ENCODE measurements around the gene NUP35. TPM values are rescaled to one million over a fixed set of nuclear protein-coding genes. Genes with fewer than 3 reads are reported as not detected.
"Not testable (repeated sequence)": the region's sequence is repeated elsewhere in the genome, so short reads cannot be mapped to it uniquely, and the experiment has no call there.

Gene NUP35
- total RNA-seq, 4 donors from 2014 or later = 5.2 to 13.7 (median 11.2) TPM

DNA sequence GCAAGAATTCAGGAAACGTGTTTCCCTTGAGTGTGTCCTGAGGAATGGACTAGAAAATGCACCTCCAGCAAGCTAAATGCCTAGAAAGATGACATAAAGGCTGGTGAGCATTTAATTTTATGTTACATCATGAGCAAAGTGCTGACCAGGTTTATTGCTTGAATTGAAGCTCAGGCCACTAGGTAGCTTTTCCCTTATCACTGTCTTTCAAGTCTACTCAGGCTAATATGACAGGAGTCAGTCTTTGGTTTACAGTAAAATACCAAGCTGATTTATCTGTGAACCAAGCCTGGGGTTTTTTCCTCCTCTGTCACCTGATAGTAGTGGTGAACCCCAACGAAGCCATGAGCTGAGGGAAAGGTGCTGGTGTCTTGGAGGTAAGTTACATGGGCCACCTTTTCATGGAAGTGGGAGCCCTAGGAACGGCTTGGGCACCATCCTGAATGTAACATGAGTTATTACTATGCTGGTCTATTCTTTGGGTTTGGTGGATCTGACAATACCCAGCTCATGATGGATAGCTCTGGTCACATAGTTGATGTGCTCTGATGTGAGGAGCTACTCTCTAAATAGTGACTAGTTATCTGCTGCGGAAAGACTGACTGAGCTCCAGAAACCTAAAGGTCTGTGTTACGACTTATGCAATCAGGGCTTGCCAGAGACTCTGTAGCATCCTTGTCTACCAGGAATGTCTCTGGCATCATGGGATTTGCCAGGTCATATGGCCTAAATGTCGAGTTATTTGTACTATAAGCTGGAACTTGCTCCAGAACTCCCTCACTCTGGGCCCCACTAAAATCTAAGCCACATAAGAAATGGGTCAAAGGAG is 39.8 kb downstream of the NUP35 start:
- no peaks in the 10 kb centered on the region for H3K4me1 ChIP-seq
- no peak for DNase-seq
- TF ChIP-seq POLR2A (IDR thresholded peaks at IDR 0.05) = no peak
- TF ChIP-seq, protein P1, sequence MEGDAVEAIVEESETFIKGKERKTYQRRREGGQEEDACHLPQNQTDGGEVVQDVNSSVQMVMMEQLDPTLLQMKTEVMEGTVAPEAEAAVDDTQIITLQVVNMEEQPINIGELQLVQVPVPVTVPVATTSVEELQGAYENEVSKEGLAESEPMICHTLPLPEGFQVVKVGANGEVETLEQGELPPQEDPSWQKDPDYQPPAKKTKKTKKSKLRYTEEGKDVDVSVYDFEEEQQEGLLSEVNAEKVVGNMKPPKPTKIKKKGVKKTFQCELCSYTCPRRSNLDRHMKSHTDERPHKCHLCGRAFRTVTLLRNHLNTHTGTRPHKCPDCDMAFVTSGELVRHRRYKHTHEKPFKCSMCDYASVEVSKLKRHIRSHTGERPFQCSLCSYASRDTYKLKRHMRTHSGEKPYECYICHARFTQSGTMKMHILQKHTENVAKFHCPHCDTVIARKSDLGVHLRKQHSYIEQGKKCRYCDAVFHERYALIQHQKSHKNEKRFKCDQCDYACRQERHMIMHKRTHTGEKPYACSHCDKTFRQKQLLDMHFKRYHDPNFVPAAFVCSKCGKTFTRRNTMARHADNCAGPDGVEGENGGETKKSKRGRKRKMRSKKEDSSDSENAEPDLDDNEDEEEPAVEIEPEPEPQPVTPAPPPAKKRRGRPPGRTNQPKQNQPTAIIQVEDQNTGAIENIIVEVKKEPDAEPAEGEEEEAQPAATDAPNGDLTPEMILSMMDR (IDR thresholded peaks at IDR 0.05) = no peak
- peaks cover 0 to 42% (median 0%) of the 10 kb centered on the region in 3 donors for H3K36me3 ChIP-seq
- no peak overlapping the region for H3K27ac ChIP-seq
- H3K27me3 ChIP-seq = no peaks in the 10 kb centered on the region
- no peaks in the 10 kb centered on the region for H3K9me3 ChIP-seq
- no peak overlapping the region for H3K4me3 ChIP-seq

DNA sequence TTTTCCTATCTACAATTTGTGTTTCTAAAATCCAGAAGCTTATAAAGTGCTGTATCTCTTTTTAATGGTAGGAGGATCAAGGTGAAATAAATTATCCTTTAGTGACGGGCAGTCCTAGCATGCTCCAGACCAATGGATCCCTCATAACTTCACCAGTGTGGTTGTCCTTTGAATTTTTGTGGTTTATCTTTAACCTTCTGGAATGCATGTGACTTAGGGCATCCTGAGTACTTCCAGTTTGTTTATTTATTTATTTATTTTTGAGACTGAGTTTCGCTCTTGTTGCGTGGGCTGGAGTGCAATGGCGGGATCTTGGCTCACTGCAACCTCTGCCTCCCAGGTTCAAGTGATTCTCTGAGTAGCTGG is 40.4 kb downstream of the NUP35 start:
- no peak for TF ChIP-seq POLR2A (IDR thresholded peaks at IDR 0.05)
- TF ChIP-seq, protein P1 (IDR thresholded peaks at IDR 0.05) = no peak
- Histone ChIP-seq H3K4me3 (no peak overlapping the region), H3K9me3 (no peaks in the 10 kb centered on the region), H3K27ac (no peak overlapping the region), H3K36me3 (peaks cover 0 to 38% (median 0%) of the 10 kb centered on the region in 3 donors), H3K4me1 (no peaks in the 10 kb centered on the region), H3K27me3 (no peaks in the 10 kb centered on the region)
- no peak for DNase-seq

DNA sequence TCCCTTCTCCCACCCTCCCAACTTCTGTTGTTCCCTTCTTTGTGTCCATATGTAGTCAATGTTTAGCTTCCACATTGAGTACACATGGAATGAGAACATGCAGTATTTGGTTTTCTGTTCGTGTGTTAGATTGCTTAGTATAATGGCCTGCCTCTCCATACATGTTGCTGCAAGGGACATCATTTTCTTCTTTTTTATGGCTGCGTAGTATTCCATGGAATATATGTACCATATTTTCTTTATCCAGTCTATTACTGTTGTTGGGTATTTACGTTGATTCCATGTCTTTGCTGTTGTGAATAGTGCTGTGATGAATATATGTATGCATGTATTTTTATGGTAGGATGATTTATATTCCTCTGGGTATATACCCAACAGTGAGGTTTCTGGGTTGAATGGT is 42.0 kb downstream of the NUP35 start:
- H3K4me3 ChIP-seq = no peak overlapping the region
- H3K27ac ChIP-seq = no peak overlapping the region
- H3K9me3 ChIP-seq = no peaks in the 10 kb centered on the region
- no peaks in the 10 kb centered on the region for H3K4me1 ChIP-seq
- H3K36me3 ChIP-seq = peaks cover 0 to 25% (median 0%) of the 10 kb centered on the region in 3 donors
- DNase-seq = no peak
- TF ChIP-seq, protein P1 (IDR thresholded peaks at IDR 0.05) = no peak
- no peak for TF ChIP-seq POLR2A (IDR thresholded peaks at IDR 0.05)
- H3K27me3 ChIP-seq = no peaks in the 10 kb centered on the region

DNA sequence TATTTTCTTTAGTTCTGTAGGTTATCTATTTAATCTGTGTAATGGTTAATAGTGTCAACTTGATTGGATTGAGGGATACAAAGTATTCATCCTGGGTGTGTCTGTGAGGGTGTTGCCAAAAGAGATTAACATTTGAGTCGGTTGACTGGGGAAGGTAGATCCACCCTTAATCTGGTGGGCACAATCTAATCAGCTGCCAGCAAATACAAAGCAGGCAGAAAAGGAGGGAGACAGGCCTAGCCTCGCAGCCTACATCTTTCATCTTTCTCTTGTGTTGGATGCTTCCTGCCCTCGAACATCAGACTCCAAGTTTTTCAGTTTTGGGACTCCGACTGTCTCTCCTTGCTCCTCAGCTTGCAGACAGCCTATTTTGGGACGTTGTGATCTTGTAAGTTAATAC is 42.7 kb downstream of the NUP35 start:
- not testable (repeated sequence) for H3K9me3 ChIP-seq, H3K4me1 ChIP-seq, DNase-seq, H3K27ac ChIP-seq, H3K27me3 ChIP-seq, H3K4me3 ChIP-seq
- H3K36me3 ChIP-seq = peaks cover 0 to 17% (median 0%) of the 10 kb centered on the region in 3 donors

DNA sequence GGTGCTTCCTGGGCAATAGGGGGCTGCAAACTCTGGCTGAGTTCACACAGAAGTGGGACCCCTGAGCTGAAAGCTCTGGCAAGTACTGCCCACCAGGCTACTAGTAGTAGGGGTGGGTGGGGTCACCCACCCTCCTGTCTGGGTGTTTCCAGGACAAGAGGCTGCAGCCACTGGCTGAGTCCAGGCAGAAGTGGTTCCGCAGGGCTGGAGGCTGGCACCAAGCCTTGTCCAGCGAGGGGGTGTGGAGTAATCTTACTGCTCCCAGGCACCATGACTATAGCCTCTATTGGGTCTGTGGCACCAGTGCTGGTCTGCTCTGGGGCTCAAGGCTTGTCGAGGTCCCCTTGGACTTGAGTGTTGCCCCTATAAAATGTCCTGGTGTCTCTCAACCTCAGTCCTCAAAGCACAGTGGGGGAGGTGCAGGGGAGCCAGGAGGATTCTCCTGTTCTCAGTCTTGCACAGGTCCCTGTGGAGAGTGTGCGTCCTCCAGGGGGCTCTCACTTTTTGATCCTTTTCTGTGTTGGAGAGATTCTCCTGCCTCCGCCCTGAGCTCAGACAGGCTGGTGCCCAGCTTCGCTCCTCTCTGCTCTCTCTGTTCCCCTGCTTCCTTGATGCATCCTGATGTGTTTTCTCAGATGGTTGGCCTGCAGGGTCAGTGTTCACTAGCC is 48.1 kb downstream of the NUP35 start:
- no peak for DNase-seq
- no peaks in the 10 kb centered on the region for H3K27me3 ChIP-seq
- H3K9me3 ChIP-seq = no peaks in the 10 kb centered on the region
- H3K4me3 ChIP-seq = no peak overlapping the region
- H3K4me1 ChIP-seq = no peaks in the 10 kb centered on the region
- TF ChIP-seq, protein P1 (IDR thresholded peaks at IDR 0.05) = no peak
- TF ChIP-seq POLR2A (IDR thresholded peaks at IDR 0.05) = no peak
- H3K27ac ChIP-seq = no peak overlapping the region
- no peaks in the 10 kb centered on the region for H3K36me3 ChIP-seq

DNA sequence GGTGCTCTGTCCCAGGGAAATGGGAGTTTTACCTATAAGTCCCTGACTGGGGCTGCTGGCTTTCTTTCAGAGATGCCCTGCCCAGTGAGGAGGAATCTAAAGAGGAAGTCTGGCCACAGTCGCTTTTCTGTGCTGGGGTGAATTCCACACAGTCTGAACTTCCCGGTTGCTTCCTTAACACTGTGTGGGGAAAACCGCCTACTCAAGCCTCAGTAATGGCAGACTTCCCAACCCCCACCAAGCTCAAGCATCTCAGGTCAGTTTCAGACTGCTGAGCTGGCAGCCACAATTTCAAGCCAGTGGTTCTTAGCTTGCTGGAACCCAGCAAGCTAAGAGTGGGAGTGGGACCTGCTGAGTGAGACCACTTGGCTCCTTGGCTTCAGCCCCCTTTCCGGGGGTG is 54.9 kb downstream of the NUP35 start:
- Histone ChIP-seq H3K4me3 (no peak overlapping the region), H3K27ac (no peak overlapping the region), H3K9me3 (no peaks in the 10 kb centered on the region), H3K36me3 (peaks cover 0 to 20% (median 0%) of the 10 kb centered on the region in 3 donors), H3K27me3 (no peaks in the 10 kb centered on the region), H3K4me1 (no peaks in the 10 kb centered on the region)
- TF ChIP-seq, protein P1 (IDR thresholded peaks at IDR 0.05) = no peak
- TF ChIP-seq POLR2A (IDR thresholded peaks at IDR 0.05) = no peak
- no peak for DNase-seq

Data from Peyer's patch (tissue), 4 donors.